PC-9 (cell line): ENCODE measurements around the gene SC5D. TPM values are rescaled to one million over a fixed set of nuclear protein-coding genes. Genes with fewer than 3 reads are reported as not detected.

Experiments used
- BruUV-seq: library from RNA; stranded (reverse); fragments of 400-500 nt; replicated peaks from 2 replicates; lab custom pipeline; 2021; lab: Mats Ljungman, UMichigan
- CTCF ChIA-PET: fragments of 300-600 bp; sonication (Branson Sonifier 250); formaldehyde crosslinking; loops from one replicate; lab custom pipeline; 2022; ENCODE audit warnings: antibody characterized with exemption; lab: Charles Lee
- POLR2A ChIA-PET: fragments of 300-600 bp; sonication (Branson Sonifier 250); formaldehyde crosslinking; loops from one replicate; lab custom pipeline; 2022; ENCODE audit warnings: antibody characterized with exemption; ENCODE audit not compliant: unreplicated experiment; lab: Charles Lee
- DNase-seq, 2 experiments: peaks; one replicate each; pipeline versions ENCODE4 v3.0.0 to v3.0.0-alpha.2; 2015 to 2022; ENCODE audit warnings: mixed read lengths in 1 of 2
- H2AFZ ChIP-seq: fragments of 200-600 bp; sonication (generic); 2 replicates; pipeline ENCODE4 v1.8.1; 2017; ENCODE audit warnings: antibody characterized with exemption
- H3F3A ChIP-seq: fragments of 200-600 bp; sonication (generic); 2 replicates; pipeline ENCODE4 v1.8.1; 2017; ENCODE audit warnings: antibody characterized with exemption, mild to moderate bottlenecking, low read depth; ENCODE audit not compliant: insufficient read depth
- H3K27ac ChIP-seq: fragments of 200-600 bp; sonication (generic); 2 replicates; pipeline ENCODE4 v1.6.1; 2016; ENCODE audit warnings: mixed run types
- H3K27me3 ChIP-seq: fragments of 200-600 bp; sonication (generic); 2 replicates; pipeline ENCODE4 v1.6.1; 2016; ENCODE audit warnings: low read depth, mixed run types; ENCODE audit not compliant: insufficient read depth
- H3K36me3 ChIP-seq: fragments of 200-600 bp; sonication (generic); 2 replicates; pipeline ENCODE4 v1.6.1; 2016; ENCODE audit warnings: low read depth, mixed run types
- H3K4me1 ChIP-seq: fragments of 200-600 bp; sonication (generic); replicated peaks from 2 replicates; pipeline ENCODE4 v1.6.1; 2016; ENCODE audit warnings: mixed run types; ENCODE audit not compliant: insufficient read depth
- H3K4me2 ChIP-seq: fragments of 200-600 bp; sonication (generic); 2 replicates; pipeline ENCODE4 v1.6.1; 2017; ENCODE audit warnings: mixed run types
- H3K4me3 ChIP-seq: fragments of 200-600 bp; sonication (generic); 2 replicates; pipeline ENCODE4 v1.6.1; 2016; ENCODE audit warnings: mixed run types
- H3K79me2 ChIP-seq: fragments of 200-600 bp; sonication (generic); 2 replicates; pipeline ENCODE4 v1.6.1; 2017; ENCODE audit warnings: low read depth, mixed run types
- H3K9me2 ChIP-seq: fragments of 200-600 bp; sonication (generic); 2 replicates; pipeline ENCODE4 v1.8.1; 2017; ENCODE audit warnings: mild to moderate bottlenecking; ENCODE audit not compliant: insufficient read depth
- H3K9me3 ChIP-seq: fragments of 200-600 bp; sonication (generic); 2 replicates; pipeline ENCODE4 v1.8.1; 2016; ENCODE audit warnings: low read depth; ENCODE audit not compliant: insufficient read depth
- H4K20me1 ChIP-seq: fragments of 200-600 bp; sonication (generic); 2 replicates; pipeline ENCODE4 v1.8.1; 2017; ENCODE audit not compliant: insufficient read depth
- EZH2 ChIP-seq: fragments of 200-600 bp; sonication (generic); IDR thresholded peaks from 2 replicates; pipeline ENCODE4 v1.8.0; 2017; ENCODE audit warnings: antibody characterized with exemption, low read depth
- intact Hi-C: fragments of 100-400 bp; cut with micrococcal nuclease; formaldehyde crosslinking; loops from one replicate; pipeline ENCODE4 v1.10.0; 2022; ENCODE audit not compliant: unreplicated experiment
- total RNA-seq: library from RNA; stranded (reverse); gene quantifications from 2 replicates; pipeline ENCODE4 v1.2.3, GENCODE V29; 2021
- TF ChIP-seq, protein P1 (sequence below): fragments of 200-600 bp; sonication (generic); conservative IDR thresholded peaks from 2 replicates; pipeline ENCODE4 v1.6.1; 2017; ENCODE audit warnings: mixed run types, antibody characterized with exemption, mild to moderate bottlenecking, moderate library complexity

The SC5D gene
- total RNA-seq, 1 experiment from 2014 or later, result 16.9 TPM

DNA sequence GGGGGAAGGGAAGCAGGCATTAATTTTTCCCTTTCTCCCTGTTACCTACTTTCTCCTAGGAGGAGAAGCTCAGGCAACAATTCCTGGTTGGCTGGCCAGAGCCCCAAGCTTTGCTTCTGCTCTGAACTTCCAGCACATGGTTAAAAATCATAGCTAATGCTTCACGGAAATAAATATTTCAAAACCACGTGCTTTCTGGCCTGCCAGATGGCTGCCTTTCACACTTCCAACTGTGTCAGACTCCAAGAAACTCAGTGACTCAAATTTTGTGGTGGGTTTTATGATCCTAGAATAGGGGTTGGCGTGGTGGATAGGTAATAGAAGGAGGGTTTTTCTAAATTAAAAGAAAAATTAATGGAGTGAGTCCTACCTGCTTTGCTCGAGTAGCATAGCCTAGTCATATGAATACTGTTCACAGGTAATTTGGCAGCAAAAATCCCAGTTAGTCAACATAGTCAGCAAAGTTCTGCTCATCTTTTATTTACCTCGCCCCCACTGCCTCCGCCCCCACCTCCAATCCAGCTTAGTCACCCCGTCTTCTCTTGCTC lies 58.6 kb downstream of the SC5D start:
- H2AFZ ChIP-seq, result no peak overlapping the region
- H3K4me3 ChIP-seq, result no peak overlapping the region
- no peaks in the 10 kb centered on the region for H3K79me2 ChIP-seq
- BruUV-seq, result no TSS peak
- H3K4me1 ChIP-seq, result no peaks in the 10 kb centered on the region
- H3F3A ChIP-seq, result no peaks in the 10 kb centered on the region
- no peak for TF ChIP-seq EZH2
- TF ChIP-seq, protein P1, sequence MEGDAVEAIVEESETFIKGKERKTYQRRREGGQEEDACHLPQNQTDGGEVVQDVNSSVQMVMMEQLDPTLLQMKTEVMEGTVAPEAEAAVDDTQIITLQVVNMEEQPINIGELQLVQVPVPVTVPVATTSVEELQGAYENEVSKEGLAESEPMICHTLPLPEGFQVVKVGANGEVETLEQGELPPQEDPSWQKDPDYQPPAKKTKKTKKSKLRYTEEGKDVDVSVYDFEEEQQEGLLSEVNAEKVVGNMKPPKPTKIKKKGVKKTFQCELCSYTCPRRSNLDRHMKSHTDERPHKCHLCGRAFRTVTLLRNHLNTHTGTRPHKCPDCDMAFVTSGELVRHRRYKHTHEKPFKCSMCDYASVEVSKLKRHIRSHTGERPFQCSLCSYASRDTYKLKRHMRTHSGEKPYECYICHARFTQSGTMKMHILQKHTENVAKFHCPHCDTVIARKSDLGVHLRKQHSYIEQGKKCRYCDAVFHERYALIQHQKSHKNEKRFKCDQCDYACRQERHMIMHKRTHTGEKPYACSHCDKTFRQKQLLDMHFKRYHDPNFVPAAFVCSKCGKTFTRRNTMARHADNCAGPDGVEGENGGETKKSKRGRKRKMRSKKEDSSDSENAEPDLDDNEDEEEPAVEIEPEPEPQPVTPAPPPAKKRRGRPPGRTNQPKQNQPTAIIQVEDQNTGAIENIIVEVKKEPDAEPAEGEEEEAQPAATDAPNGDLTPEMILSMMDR, result no peak
- 0 out of 2 replicates have a peak, but pooled peaks cover 4% of the 10 kb centered on the region for H3K9me3 ChIP-seq
- H3K27me3 ChIP-seq, result peaks cover 96% of the 10 kb centered on the region
- no peak for DNase-seq
- H3K9me2 ChIP-seq, result no peaks in the 10 kb centered on the region
- intact Hi-C loops, result no loop called here
- no peak overlapping the region for H3K4me2 ChIP-seq
- no peak overlapping the region for H3K27ac ChIP-seq
- CTCF ChIA-PET, result no interaction called here
- no peaks in the 10 kb centered on the region for H4K20me1 ChIP-seq
- POLR2A ChIA-PET, result no interaction called here
- H3K36me3 ChIP-seq, result no peaks in the 10 kb centered on the region

DNA sequence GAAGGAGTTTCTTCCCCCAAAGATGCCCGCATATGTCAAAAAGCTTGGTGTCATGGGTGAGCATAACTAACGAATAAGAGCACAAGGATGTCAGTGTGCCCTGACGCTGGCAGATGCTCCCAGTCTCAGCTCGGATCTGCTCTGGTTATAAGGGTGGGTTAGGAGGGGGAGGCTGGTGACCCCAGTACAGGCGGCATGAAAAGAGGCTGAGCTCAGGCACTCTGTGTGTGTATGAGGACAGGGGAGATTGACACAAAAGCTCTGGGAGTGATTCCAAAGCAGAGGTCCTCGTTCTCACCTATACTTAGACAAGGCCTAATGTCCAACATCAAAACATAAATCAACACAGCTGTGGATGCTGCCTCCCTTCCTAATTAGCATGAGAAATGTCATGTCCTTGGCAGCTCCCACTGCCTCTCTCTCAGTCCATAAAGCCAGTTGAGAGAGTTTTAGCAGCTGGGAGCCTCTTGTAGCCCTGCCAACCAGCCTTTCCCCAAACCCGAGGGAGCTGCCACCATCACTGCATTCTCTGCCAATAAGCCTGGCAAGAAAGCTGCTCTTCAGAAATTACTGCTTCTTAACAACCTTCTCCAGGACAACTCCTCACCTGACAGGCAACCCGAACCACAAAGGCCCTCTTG lies 59.8 kb downstream of the SC5D start:
- ChIA-PET POLR2A (no interaction called here), CTCF (no interaction called here)
- no peaks in the 10 kb centered on the region for H3K9me3 ChIP-seq
- no peak for TF ChIP-seq EZH2
- TF ChIP-seq, protein P1, result no peak
- no peak overlapping the region for H3K27ac ChIP-seq
- no peak overlapping the region for H3K4me2 ChIP-seq
- intact Hi-C loops, result no loop called here
- H3K36me3 ChIP-seq, result no peaks in the 10 kb centered on the region
- BruUV-seq, result no TSS peak
- H3K4me1 ChIP-seq, result no peaks in the 10 kb centered on the region
- no peaks in the 10 kb centered on the region for H3K79me2 ChIP-seq
- peaks cover 95% of the 10 kb centered on the region for H3K27me3 ChIP-seq
- DNase-seq, result no peak
- H3K9me2 ChIP-seq, result no peaks in the 10 kb centered on the region
- no peaks in the 10 kb centered on the region for H3F3A ChIP-seq
- H4K20me1 ChIP-seq, result no peaks in the 10 kb centered on the region
- H3K4me3 ChIP-seq, result no peak overlapping the region
- no peak overlapping the region for H2AFZ ChIP-seq

DNA sequence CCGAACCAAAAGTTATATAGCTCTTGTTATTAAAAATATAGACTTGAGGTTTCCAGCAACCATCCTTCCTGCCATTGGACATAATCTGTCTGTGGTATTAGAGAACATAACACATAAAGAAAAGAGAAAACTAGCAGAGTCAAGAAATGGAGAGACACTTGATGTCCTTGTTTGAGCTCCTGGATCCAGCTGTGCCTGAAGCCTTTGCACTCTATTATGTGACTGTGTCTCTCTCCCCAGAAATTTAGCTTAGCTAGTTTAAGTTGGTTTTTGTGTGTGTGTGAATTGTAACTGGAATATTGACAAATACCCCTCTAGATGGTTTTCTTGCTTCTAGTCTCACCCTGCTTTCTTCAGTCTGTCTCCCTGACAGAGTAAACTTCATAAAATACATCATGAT lies 61.6 kb downstream of the SC5D start:
- Histone ChIP-seq H3F3A (no peaks in the 10 kb centered on the region), H3K36me3 (no peaks in the 10 kb centered on the region), H3K4me1 (no peaks in the 10 kb centered on the region), H3K9me3 (no peaks in the 10 kb centered on the region), H3K27ac (no peak overlapping the region), H3K79me2 (no peaks in the 10 kb centered on the region), H4K20me1 (no peaks in the 10 kb centered on the region), H3K4me3 (no peak overlapping the region), H2AFZ (no peak overlapping the region), H3K9me2 (no peaks in the 10 kb centered on the region), H3K27me3 (peaks cover 95% of the 10 kb centered on the region), H3K4me2 (no peak overlapping the region)
- BruUV-seq, result no TSS peak
- intact Hi-C loops, result no loop called here
- TF ChIP-seq, protein P1, result no peak
- TF ChIP-seq EZH2, result no peak
- ChIA-PET CTCF (no interaction called here), POLR2A (no interaction called here)
- no peak for DNase-seq
